ENCODE measurements around the gene SPEN.

SPEN gene

GRCh38 chr1:15966956-15967344 is 119.4 kb downstream of the SPEN start:
- peaks cover 39% of the 10 kb centered on the region; the same call in 1 of the 2 replicates for H3K36me3 ChIP-seq (ENCODE audit: insufficient read depth, low read length)
- no peak overlapping the region for H3K4me3 ChIP-seq (ENCODE audit: low read length, poor library complexity, severe bottlenecking)
- H3K9me2 ChIP-seq (replicated peaks; ENCODE audit: low read depth, low read length), result no peaks in the 10 kb centered on the region
- no peaks in the 10 kb centered on the region for H3F3A ChIP-seq (ENCODE audit: low read depth)
- peaks cover 65% of the 10 kb centered on the region for H3K79me2 ChIP-seq (ENCODE audit: insufficient read depth, low read length)
- H3K9ac ChIP-seq (ENCODE audit: low read depth, low read length, poor library complexity, severe bottlenecking), result no peak overlapping the region
- no peaks in the 10 kb centered on the region for H3K27me3 ChIP-seq (ENCODE audit: insufficient read depth, low read length, poor library complexity, severe bottlenecking)
- no peaks in the 10 kb centered on the region for H3K9me3 ChIP-seq (ENCODE audit: insufficient read depth, low read depth, low read length)
- H4K20me1 ChIP-seq (ENCODE audit: insufficient read depth, low read length, poor library complexity, severe bottlenecking), result peaks cover 12% of the 10 kb centered on the region
- H2AFZ ChIP-seq (ENCODE audit: low read length), result no peak overlapping the region
- TF ChIP-seq EZH2phosphoT487 (IDR thresholded peaks at IDR 0.05; ENCODE audit: borderline replicate concordance), result no peak
- TF ChIP-seq, protein P1, sequence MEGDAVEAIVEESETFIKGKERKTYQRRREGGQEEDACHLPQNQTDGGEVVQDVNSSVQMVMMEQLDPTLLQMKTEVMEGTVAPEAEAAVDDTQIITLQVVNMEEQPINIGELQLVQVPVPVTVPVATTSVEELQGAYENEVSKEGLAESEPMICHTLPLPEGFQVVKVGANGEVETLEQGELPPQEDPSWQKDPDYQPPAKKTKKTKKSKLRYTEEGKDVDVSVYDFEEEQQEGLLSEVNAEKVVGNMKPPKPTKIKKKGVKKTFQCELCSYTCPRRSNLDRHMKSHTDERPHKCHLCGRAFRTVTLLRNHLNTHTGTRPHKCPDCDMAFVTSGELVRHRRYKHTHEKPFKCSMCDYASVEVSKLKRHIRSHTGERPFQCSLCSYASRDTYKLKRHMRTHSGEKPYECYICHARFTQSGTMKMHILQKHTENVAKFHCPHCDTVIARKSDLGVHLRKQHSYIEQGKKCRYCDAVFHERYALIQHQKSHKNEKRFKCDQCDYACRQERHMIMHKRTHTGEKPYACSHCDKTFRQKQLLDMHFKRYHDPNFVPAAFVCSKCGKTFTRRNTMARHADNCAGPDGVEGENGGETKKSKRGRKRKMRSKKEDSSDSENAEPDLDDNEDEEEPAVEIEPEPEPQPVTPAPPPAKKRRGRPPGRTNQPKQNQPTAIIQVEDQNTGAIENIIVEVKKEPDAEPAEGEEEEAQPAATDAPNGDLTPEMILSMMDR (conservative IDR thresholded peaks at IDR 0.05; ENCODE audit: low read length), result no peak
- H3K4me2 ChIP-seq (ENCODE audit: low read depth, low read length, poor library complexity, severe bottlenecking), result no peak overlapping the region
- peaks cover 4% of the 10 kb centered on the region for H3K4me1 ChIP-seq (ENCODE audit: insufficient read depth, low read length, poor library complexity, severe bottlenecking)

DNA sequence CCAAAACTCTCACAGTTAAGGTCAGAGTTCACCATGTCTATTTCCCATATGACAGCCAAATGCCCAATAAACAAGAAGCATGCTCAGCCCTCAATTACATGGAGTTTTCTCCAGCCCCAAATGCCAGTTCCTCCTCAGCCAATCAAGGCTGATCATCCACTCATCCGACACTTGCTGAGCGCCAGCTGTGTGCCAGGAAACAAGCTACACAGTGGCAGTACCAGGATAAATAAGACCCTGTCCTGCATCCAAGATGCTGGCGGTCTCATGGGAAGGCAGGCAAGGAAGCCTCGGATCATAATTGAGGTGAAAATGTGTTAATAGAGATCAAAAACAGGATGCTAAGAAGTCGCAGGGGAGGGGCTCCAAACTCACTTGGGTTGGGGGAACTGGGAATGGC is 120.7 kb downstream of the SPEN start:
- peaks cover 70% of the 10 kb centered on the region for H3K79me2 ChIP-seq (ENCODE audit: insufficient read depth, low read length)
- peaks cover 12% of the 10 kb centered on the region for H4K20me1 ChIP-seq (ENCODE audit: insufficient read depth, low read length, poor library complexity, severe bottlenecking)
- no peak overlapping the region for H3K4me3 ChIP-seq (ENCODE audit: low read length, poor library complexity, severe bottlenecking)
- H3K9me2 ChIP-seq (replicated peaks; ENCODE audit: low read depth, low read length), result no peaks in the 10 kb centered on the region
- no peaks in the 10 kb centered on the region for H3K27me3 ChIP-seq (ENCODE audit: insufficient read depth, low read length, poor library complexity, severe bottlenecking)
- H2AFZ ChIP-seq (ENCODE audit: low read length), result no peak overlapping the region
- no peaks in the 10 kb centered on the region for H3F3A ChIP-seq (ENCODE audit: low read depth)
- TF ChIP-seq EZH2phosphoT487 (IDR thresholded peaks at IDR 0.05; ENCODE audit: borderline replicate concordance), result no peak
- TF ChIP-seq, protein P1 (conservative IDR thresholded peaks at IDR 0.05; ENCODE audit: low read length), result no peak
- H3K9me3 ChIP-seq (ENCODE audit: insufficient read depth, low read depth, low read length), result no peaks in the 10 kb centered on the region
- no peak overlapping the region for H3K9ac ChIP-seq (ENCODE audit: low read depth, low read length, poor library complexity, severe bottlenecking)
- peaks cover 42% of the 10 kb centered on the region; the same call in 1 of the 2 replicates for H3K36me3 ChIP-seq (ENCODE audit: insufficient read depth, low read length)
- H3K4me1 ChIP-seq (ENCODE audit: insufficient read depth, low read length, poor library complexity, severe bottlenecking), result peaks cover 4% of the 10 kb centered on the region
- no peak overlapping the region for H3K4me2 ChIP-seq (ENCODE audit: low read depth, low read length, poor library complexity, severe bottlenecking)

- H3K9me2 ChIP-seq (replicated peaks; ENCODE audit: low read depth, low read length), result no peaks in the 10 kb centered on the region
- no peaks in the 10 kb centered on the region for H3F3A ChIP-seq (ENCODE audit: low read depth)
- no peaks in the 10 kb centered on the region for H3K27me3 ChIP-seq (ENCODE audit: insufficient read depth, low read length, poor library complexity, severe bottlenecking)
- H3K9ac ChIP-seq (ENCODE audit: low read depth, low read length, poor library complexity, severe bottlenecking), result no peak overlapping the region
- no peak overlapping the region for H2AFZ ChIP-seq (ENCODE audit: low read length)
- H4K20me1 ChIP-seq (ENCODE audit: insufficient read depth, low read length, poor library complexity, severe bottlenecking), result peaks cover 21% of the 10 kb centered on the region
- peaks cover 38% of the 10 kb centered on the region; the same call in 1 of the 2 replicates for H3K36me3 ChIP-seq (ENCODE audit: insufficient read depth, low read length)
- TF ChIP-seq EZH2phosphoT487 (IDR thresholded peaks at IDR 0.05; ENCODE audit: borderline replicate concordance), result no peak
- TF ChIP-seq, protein P1 (conservative IDR thresholded peaks at IDR 0.05; ENCODE audit: low read length), result no peak
- H3K9me3 ChIP-seq (ENCODE audit: insufficient read depth, low read depth, low read length), result no peaks in the 10 kb centered on the region
- H3K79me2 ChIP-seq (ENCODE audit: insufficient read depth, low read length), result peaks cover 73% of the 10 kb centered on the region
- no peak overlapping the region for H3K4me3 ChIP-seq (ENCODE audit: low read length, poor library complexity, severe bottlenecking)
- H3K4me1 ChIP-seq (ENCODE audit: insufficient read depth, low read length, poor library complexity, severe bottlenecking), result peaks cover 11% of the 10 kb centered on the region
- no peak overlapping the region for H3K4me2 ChIP-seq (ENCODE audit: low read depth, low read length, poor library complexity, severe bottlenecking)
Measured at GRCh38 chr1:15969321-15969880, 121.9 kb downstream of the SPEN start.
